GM21526 (cell line): ENCODE results near the gene CAMTA1.

Experiments used
- ATAC-seq: cut with Tn5 transposase; IDR thresholded peaks from one replicate; pipeline ENCODE4 v1.9.1; 2021; ENCODE audit warnings: moderate library complexity; ENCODE audit not compliant: unreplicated experiment, low FRiP score

Gene CAMTA1

DNA sequence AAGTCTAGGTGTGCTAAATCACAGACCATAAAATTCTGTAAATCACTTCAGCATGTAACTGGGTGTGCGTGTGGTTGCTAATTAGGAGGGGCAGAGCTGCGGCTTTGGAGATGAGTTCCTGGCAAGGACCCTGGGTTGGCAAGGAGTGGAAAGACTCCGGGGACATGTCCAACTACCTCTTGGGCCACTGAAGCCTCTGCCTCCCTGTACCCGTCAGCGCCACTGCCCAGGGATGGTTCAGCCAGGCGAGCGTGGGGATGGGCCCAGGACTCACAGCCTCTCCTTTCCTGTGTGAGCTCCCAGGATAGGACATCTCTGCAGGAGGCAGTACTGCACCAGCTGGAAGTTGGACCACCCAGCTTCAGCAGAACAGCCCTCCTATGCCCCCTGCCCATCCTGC, 599.4 kb downstream of the CAMTA1 start:
- no peak for ATAC-seq

- no peak for ATAC-seq
Measured at GRCh38 chr1:7385471-7386225, 600.4 kb downstream of the CAMTA1 start.

- no peak for ATAC-seq
Measured at GRCh38 chr1:7386226-7387052, 601.2 kb downstream of the CAMTA1 start.

DNA sequence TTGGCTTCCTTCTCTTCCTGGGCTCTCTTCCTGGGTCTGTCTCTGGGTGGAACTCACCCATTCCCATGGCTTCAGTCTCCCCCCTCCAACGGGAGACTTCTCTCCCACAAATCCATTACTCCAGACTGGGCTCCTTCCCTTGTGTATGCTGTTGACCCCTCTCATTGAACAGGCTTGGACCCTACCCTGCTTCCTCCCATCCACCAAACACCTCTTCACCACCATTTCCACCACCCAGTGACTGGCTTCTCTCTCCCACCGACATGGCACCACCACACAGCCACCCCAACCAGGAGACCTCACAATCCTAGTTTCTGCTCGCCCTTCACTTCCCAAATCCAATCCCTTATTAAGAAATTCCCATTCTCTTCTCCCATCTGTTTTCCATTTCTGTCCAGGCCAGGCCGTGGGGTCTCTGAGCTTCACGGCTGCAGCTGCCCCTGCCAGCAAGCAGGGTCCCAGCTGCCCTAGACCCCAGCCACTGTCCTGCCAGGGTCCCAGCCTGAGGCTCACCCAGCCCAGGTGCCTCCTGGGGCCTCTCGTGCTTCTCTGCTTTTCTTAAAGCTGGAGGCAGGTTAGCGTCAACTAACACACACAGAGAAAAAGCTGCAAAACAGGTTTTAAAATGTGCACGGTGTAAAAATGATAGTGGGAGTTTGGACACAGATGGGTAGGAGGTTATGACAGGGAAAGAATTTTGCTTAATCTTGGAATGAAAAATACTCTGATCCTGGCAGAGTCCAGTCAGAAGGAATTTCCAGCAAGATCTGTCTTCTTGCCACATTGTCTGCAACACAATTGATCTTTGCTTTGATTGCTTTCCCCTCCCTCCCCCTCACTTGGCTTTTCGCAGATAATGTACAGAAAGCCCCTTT, 602.0 kb downstream of the CAMTA1 start:
- no peak for ATAC-seq

- no peak for ATAC-seq
Measured at GRCh38 chr1:7388141-7388487, 602.9 kb downstream of the CAMTA1 start.

- no peak for ATAC-seq
Measured at GRCh38 chr1:7388488-7389185, 603.4 kb downstream of the CAMTA1 start.

GRCh38 chr1:7389201-7389905, 604.1 kb downstream of the CAMTA1 start:
- no peak for ATAC-seq

- no peak for ATAC-seq
Measured at GRCh38 chr1:7389906-7390603, 604.8 kb downstream of the CAMTA1 start.

DNA sequence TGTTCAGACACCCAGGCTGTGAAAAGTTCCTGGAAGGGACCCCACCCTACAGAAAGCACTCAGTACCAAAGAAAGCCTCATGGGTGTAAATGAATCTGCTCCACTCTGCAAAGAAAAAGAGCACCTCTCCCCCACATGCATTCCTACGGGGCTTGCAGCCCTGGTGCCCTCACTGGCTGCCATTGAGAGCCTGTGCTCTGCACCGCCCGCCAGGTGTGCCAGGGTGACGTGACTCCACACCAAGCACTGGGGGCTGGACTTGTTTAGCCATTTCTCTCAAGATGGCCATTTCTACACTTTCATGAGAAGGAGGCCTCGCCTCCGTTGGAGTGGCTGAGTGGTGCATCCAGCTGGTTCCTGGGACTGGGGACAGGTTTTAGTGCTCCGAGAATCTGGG, 605.3 kb downstream of the CAMTA1 start:
- ATAC-seq: no peak

GRCh38 chr1:7393136-7393535, 607.9 kb downstream of the CAMTA1 start:
- no peak for ATAC-seq

DNA sequence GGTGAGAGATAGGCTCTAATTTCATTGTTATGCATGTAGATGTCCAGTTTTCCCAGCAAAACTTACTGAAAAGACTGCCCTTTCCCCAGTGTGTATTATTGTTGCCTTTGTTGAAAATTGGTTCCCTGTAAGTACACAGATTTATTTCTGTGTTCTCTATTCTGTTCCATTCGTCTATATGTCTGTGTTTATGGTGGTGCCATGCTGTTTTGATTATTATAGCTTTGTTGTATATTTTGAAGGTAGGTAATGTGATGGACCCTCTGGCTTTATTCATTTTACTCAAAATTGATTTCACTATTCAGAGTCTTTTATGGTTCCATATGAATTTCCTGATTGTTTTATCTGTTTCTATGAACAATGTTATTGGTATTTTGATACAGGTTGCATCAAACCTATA, 610.0 kb downstream of the CAMTA1 start:
- ATAC-seq: no peak

DNA sequence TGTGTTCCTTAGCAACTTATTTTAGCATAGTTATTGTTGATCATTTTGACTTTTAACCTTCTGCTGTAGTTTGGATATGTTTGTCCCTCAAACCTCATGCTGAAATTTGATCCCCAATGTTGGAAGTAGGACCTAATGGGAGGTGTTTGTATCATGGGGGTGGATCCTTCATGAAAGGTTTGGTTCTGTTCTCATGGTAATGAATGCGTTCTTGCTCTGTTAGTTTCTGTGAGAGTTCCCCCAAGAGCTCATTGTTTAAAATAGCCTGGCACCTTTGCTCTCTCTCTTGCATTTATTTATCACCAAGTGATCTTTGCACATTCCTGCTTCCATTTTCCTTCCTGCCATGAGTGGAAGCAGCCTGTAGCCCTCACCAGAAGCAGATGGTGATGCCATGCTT, 613.7 kb downstream of the CAMTA1 start:
- ATAC-seq: no peak

DNA sequence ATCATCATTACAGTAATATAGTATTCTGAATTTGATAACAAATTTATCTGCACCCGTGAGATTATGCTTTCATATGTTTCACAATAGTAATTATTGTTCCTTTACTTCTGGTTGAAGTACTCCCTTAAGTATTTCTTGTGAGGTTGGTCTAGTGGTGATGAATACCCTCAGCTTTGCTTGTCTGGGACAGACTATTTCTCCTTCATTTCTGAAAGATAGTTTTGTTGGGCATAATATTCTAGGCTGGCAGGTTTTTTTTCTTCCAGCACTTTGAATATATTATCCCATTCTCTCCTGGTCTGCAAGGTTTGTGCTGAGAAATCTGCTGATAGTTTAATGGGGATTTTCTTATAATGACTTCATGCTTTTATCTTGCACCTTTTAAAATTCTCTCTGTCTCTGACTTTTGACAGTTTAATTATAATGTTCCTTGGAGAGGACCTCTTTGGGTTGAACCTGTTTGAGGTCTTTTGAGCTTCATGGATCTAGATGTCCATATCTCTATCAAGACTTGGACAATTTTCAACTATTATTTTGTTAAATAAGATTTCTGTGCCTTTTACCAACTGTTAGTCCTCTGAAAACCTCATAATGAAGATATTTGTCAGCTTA, 614.4 kb downstream of the CAMTA1 start:
- ATAC-seq: no peak

DNA sequence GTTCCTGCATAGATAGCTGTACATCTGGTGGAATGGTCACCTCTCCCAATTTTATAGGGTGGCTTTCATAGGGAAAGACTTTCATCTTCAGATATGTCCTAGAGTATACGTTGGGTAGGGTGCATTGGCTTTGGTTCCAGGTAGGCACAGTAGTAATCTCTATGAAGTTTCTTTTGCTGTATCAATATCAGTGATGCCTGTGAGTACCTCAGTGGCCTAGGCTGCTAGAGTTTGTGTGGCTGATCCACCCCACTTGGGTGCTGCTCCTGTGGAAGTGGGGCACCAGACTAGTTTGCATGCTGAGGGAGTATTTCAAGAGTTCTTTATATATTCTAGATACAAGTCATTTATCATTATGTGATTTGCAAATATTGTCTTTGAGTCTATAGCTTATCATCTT, 615.3 kb downstream of the CAMTA1 start:
- no peak for ATAC-seq

DNA sequence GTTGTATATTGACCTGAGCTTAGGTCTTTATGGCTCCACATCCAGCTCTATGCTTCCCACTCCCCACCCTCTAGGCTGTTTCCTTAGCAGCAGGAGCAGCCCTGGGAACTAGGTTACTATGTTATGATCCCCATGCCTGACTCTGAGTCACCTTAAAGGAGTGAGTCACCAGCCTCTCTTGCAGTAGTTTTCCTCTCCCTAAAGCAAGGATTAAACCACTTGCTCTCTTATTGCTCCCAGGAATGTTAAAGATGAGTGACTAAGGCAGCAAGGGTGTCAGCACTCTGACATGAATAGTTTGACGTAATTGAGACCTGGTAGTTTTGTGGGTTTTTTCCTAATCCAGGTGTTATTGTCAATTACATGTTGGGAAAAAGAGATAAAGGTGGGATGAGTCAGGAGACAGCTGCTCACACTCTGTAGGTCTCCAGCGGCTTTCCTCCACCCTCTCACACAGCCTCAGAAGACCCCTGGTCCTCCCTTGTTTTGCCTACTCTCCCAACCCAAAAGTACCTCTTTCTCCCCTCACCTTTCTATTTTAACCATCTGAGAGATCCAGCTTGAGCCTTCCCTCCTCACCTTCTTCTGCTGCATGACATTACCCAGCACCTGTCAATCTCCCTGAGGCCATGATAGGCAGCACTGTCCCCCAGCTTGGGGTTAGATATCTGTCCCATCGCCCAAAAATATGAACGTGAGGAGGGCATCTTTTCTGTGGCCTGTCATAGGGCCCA, 616.7 kb downstream of the CAMTA1 start:
- no peak for ATAC-seq

GRCh38 chr1:7402548-7402850, 617.2 kb downstream of the CAMTA1 start:
- ATAC-seq: no peak

GRCh38 chr1:7403265-7404045, 618.2 kb downstream of the CAMTA1 start:
- no peak for ATAC-seq
